H9 (cell line): Measurements from ENCODE around the gene SUOX. TPM values are rescaled to one million over a fixed set of nuclear protein-coding genes. Genes with fewer than 3 reads are reported as not detected.

Experiments
- DNase-seq: peaks from one replicate; pipeline ENCODE4 v3.0.0-alpha.2; 2017
- H2AFZ ChIP-seq: one replicate; pipeline ENCODE4 v1.6.1; 2013; ENCODE audit warnings: mild to moderate bottlenecking, low read length, control low read depth, moderate library complexity
- H2AK5ac ChIP-seq: 2 replicates; pipeline ENCODE4 v1.6.1; 2013; ENCODE audit warnings: low read length, control low read depth, mixed read lengths; ENCODE audit not compliant: insufficient read length
- H2BK120ac ChIP-seq: one replicate; pipeline ENCODE4 v1.6.1; 2013; ENCODE audit warnings: low read depth, mild to moderate bottlenecking, low read length, control low read depth, inconsistent platforms; ENCODE audit not compliant: poor library complexity, severe bottlenecking
- H2BK12ac ChIP-seq: 2 replicates; pipeline ENCODE4 v1.6.1; 2013; ENCODE audit warnings: low read length, control low read depth, mixed read lengths, low read depth; ENCODE audit not compliant: insufficient read length
- H2BK15ac ChIP-seq: 2 replicates; pipeline ENCODE4 v1.6.1; 2013; ENCODE audit warnings: low read depth, low read length, control low read depth
- H2BK20ac ChIP-seq: one replicate; pipeline ENCODE4 v1.6.1; 2013; ENCODE audit warnings: low read depth, mild to moderate bottlenecking, low read length, control low read depth, inconsistent platforms; ENCODE audit not compliant: poor library complexity, severe bottlenecking
- H2BK5ac ChIP-seq: 2 replicates; pipeline ENCODE4 v1.6.1; 2013; ENCODE audit warnings: low read length, control low read depth, mixed read lengths; ENCODE audit not compliant: insufficient read length
- H3K14ac ChIP-seq: 2 replicates; pipeline ENCODE4 v1.6.1; 2013; ENCODE audit warnings: low read length, control low read depth; ENCODE audit not compliant: insufficient read depth
- H3K18ac ChIP-seq: 2 replicates; pipeline ENCODE4 v1.6.1; 2013; ENCODE audit warnings: low read depth, mild to moderate bottlenecking, mixed read lengths, low read length, control low read depth; ENCODE audit not compliant: insufficient read length
- H3K23ac ChIP-seq: 2 replicates; pipeline ENCODE4 v1.6.1; 2013; ENCODE audit warnings: low read length, control low read depth, mixed read lengths, low read depth; ENCODE audit not compliant: insufficient read length
- H3K23me2 ChIP-seq: 2 replicates; pipeline ENCODE4 v1.6.1; 2013; ENCODE audit warnings: low read depth, mild to moderate bottlenecking, mixed read lengths, low read length, control low read depth; ENCODE audit not compliant: insufficient read length, poor library complexity, severe bottlenecking
- H3K27ac ChIP-seq: 2 replicates; pipeline ENCODE4 v1.5.1; 2013; ENCODE audit warnings: low read length, control low read depth, mixed read lengths, low read depth; ENCODE audit not compliant: insufficient read length
- H3K27me3 ChIP-seq: 2 replicates; pipeline ENCODE4 v1.6.1; 2013; ENCODE audit warnings: low read length, control low read depth, inconsistent platforms; ENCODE audit not compliant: insufficient read depth
- H3K4ac ChIP-seq: 2 replicates; pipeline ENCODE4 v1.6.1; 2013; ENCODE audit warnings: low read depth, mild to moderate bottlenecking, control low read depth, inconsistent platforms, low read length, moderate library complexity
- H3K4me1 ChIP-seq: 2 replicates; pipeline ENCODE4 v1.6.1; 2013; ENCODE audit warnings: low read length, control low read depth, inconsistent platforms; ENCODE audit not compliant: insufficient read depth
- H3K4me2 ChIP-seq: 2 replicates; pipeline ENCODE4 v1.6.1; 2013; ENCODE audit warnings: low read length, control low read depth, mixed read lengths; ENCODE audit not compliant: insufficient read length, insufficient read depth
- H3K56ac ChIP-seq: 2 replicates; pipeline ENCODE4 v1.6.1; 2013; ENCODE audit warnings: low read depth, mild to moderate bottlenecking, mixed read lengths, low read length, control low read depth; ENCODE audit not compliant: insufficient read length
- H3K79me1 ChIP-seq: 2 replicates; pipeline ENCODE4 v1.6.1; 2013; ENCODE audit warnings: low read depth, mild to moderate bottlenecking, moderate library complexity, low read length, control low read depth, inconsistent platforms; ENCODE audit not compliant: insufficient read depth, poor library complexity, severe bottlenecking
- H3K79me2 ChIP-seq: 2 replicates; pipeline ENCODE4 v1.6.1; 2013; ENCODE audit warnings: low read length, control low read depth, inconsistent platforms; ENCODE audit not compliant: insufficient read depth
- H3K9ac ChIP-seq: 2 replicates; pipeline ENCODE4 v1.6.1; 2013; ENCODE audit warnings: low read length, control low read depth, mixed read lengths; ENCODE audit not compliant: insufficient read length; ENCODE audit errors: extremely low read depth
- H3K9me3 ChIP-seq: one replicate; pipeline ENCODE4 v1.6.1; 2013; ENCODE audit warnings: low read depth, low read length, inconsistent platforms; ENCODE audit not compliant: control insufficient read depth
- H3T11ph ChIP-seq: one replicate; pipeline ENCODE4 v1.6.1; 2013; ENCODE audit warnings: mild to moderate bottlenecking, low read length, control low read depth, inconsistent platforms
- H4K20me1 ChIP-seq: one replicate; pipeline ENCODE4 v1.6.1; 2013; ENCODE audit not compliant: control insufficient read depth, insufficient read length, insufficient read depth
- H4K5ac ChIP-seq: 2 replicates; pipeline ENCODE4 v1.6.1; 2013; ENCODE audit warnings: low read depth, mild to moderate bottlenecking, mixed read lengths, low read length, control low read depth; ENCODE audit not compliant: insufficient read length
- H4K8ac ChIP-seq: replicated peaks from 2 replicates; pipeline ENCODE4 v1.6.1; 2013; ENCODE audit warnings: low read length, control low read depth, mixed read lengths, low read depth; ENCODE audit not compliant: insufficient read length
- H4K91ac ChIP-seq: 2 replicates; pipeline ENCODE4 v1.6.1; 2013; ENCODE audit warnings: low read depth, mild to moderate bottlenecking, moderate library complexity, mixed read lengths, low read length, control low read depth; ENCODE audit not compliant: insufficient read length
- H3K27ac Mint-ChIP-seq, 3 experiments: 2 replicates in 2 of 3; 3 replicates in 1 of 3; pipeline ENCODE4 v1.8.0; 2020 to 2021; ENCODE audit warnings: mixed read lengths in 3 of 3, mild to moderate bottlenecking in 1 of 3, moderate library complexity in 1 of 3
- H3K27me3 Mint-ChIP-seq: 2 replicates; pipeline ENCODE4 v1.8.0; 2021; ENCODE audit warnings: low read depth, mild to moderate bottlenecking, moderate library complexity, mixed read lengths
- H3K36me3 Mint-ChIP-seq, 3 experiments: 2 replicates in 2 of 3; 3 replicates in 1 of 3; pipeline ENCODE4 v1.8.0; 2020 to 2021; ENCODE audit warnings: low read depth in 3 of 3, mixed read lengths in 3 of 3; ENCODE audit not compliant: insufficient read depth in 1 of 3
- H3K4me1 Mint-ChIP-seq, 2 experiments: 2 replicates each; pipeline ENCODE4 v1.8.0; 2020; ENCODE audit warnings: mixed read lengths in 2 of 2
- H3K4me3 Mint-ChIP-seq, 2 experiments: 2 replicates in 1 of 2; 3 replicates in 1 of 2; pipeline ENCODE4 v1.8.0; 2020 to 2021; ENCODE audit warnings: mild to moderate bottlenecking in 2 of 2, mixed read lengths in 2 of 2, moderate library complexity in 1 of 2
- H3K9me3 Mint-ChIP-seq, 2 experiments: 2 replicates in 1 of 2; 3 replicates in 1 of 2; pipeline ENCODE4 v1.8.0; 2020; ENCODE audit warnings: mild to moderate bottlenecking in 2 of 2, mixed read lengths in 2 of 2, moderate library complexity in 1 of 2
- WGBS: extraction: QIAGEN DNeasy Blood & Tissue Kit; methylation state at CpG from one replicate; pipeline ENCODE4 v1.1.7; 2013; ENCODE audit warnings: missing lambda C conversion rate, low lambda C conversion rate, mixed read lengths; ENCODE audit not compliant: insufficient read length; ENCODE audit errors: extremely low coverage; 5-methylcytosine and 5-hydroxymethylcytosine counted together
- total RNA-seq: library from RNA; stranded (reverse); gene quantifications from 2 replicates; pipeline ENCODE4 v1.2.1, GENCODE V29; 2021
- TF ChIP-seq, protein P1 (sequence below): fragments of 200-600 bp; sonication (generic); conservative IDR thresholded peaks from 3 replicates; pipeline ENCODE4 v1.8.0; 2021; ENCODE audit warnings: antibody characterized with exemption, mild to moderate bottlenecking

Gene SUOX
- total RNA-seq, 1 experiment from 2014 or later: 21.0 TPM

DNA sequence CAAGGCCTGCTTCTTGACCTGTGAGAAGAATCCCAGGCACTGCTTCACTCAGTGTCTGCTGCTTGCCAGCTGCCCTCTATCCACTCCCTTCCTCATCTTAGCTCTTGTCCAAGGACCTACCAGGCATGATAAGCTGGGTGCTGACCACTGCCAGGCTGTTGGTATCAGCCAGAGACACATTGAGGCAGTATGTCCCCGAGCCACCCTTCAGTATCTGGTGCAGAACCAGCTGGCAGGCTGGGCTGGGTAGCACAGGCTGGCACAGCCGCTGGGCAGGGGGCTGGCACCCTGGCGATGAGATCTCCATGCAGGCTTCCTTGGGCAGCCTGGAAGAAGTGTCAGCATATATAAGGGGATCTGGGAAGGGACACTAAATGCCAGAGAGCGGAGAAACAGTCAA is 41.7 kb upstream of the SUOX start:
- H3K4me3 Mint-ChIP-seq: no peak overlapping the region
- H3K36me3 Mint-ChIP-seq: peaks cover 4 to 45% (median 32%) of the 10 kb centered on the region in 3 experiments; a peak in 6 of 7 replicates
- WGBS: no CpG with 5 or more reads among the region's 4 CpGs
- no peaks in the 10 kb centered on the region for H3K4me1 ChIP-seq
- H2BK120ac ChIP-seq: no peak overlapping the region
- H3T11ph ChIP-seq: no peak overlapping the region
- H2BK20ac ChIP-seq: no peak overlapping the region
- H3K79me1 ChIP-seq: no peaks in the 10 kb centered on the region
- H2BK12ac ChIP-seq: no peak overlapping the region
- no peak overlapping the region for H2AK5ac ChIP-seq
- H2BK5ac ChIP-seq: no peak overlapping the region
- H3K4ac ChIP-seq: no peak overlapping the region
- no peak overlapping the region for H3K9ac ChIP-seq
- no peak overlapping the region for H3K27ac ChIP-seq
- H3K27ac Mint-ChIP-seq: no peak overlapping the region
- H3K23ac ChIP-seq: no peak overlapping the region
- H3K4me2 ChIP-seq: no peak overlapping the region
- H3K79me2 ChIP-seq: no peaks in the 10 kb centered on the region
- no peaks in the 10 kb centered on the region for H3K23me2 ChIP-seq
- H4K8ac ChIP-seq: no peak overlapping the region
- no peak overlapping the region for H3K56ac ChIP-seq
- no peak overlapping the region for H2AFZ ChIP-seq
- H3K18ac ChIP-seq: no peak overlapping the region
- H4K20me1 ChIP-seq: no peaks in the 10 kb centered on the region
- H2BK15ac ChIP-seq: no peak overlapping the region
- DNase-seq: no peak
- TF ChIP-seq, protein P1, sequence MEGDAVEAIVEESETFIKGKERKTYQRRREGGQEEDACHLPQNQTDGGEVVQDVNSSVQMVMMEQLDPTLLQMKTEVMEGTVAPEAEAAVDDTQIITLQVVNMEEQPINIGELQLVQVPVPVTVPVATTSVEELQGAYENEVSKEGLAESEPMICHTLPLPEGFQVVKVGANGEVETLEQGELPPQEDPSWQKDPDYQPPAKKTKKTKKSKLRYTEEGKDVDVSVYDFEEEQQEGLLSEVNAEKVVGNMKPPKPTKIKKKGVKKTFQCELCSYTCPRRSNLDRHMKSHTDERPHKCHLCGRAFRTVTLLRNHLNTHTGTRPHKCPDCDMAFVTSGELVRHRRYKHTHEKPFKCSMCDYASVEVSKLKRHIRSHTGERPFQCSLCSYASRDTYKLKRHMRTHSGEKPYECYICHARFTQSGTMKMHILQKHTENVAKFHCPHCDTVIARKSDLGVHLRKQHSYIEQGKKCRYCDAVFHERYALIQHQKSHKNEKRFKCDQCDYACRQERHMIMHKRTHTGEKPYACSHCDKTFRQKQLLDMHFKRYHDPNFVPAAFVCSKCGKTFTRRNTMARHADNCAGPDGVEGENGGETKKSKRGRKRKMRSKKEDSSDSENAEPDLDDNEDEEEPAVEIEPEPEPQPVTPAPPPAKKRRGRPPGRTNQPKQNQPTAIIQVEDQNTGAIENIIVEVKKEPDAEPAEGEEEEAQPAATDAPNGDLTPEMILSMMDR: no peak
- no peaks in the 10 kb centered on the region for H3K27me3 ChIP-seq
- H4K5ac ChIP-seq: no peak overlapping the region
- H3K4me1 Mint-ChIP-seq: no peaks in the 10 kb centered on the region; a peak in 1 of 4 replicates
- H3K14ac ChIP-seq: no peak overlapping the region
- H3K9me3 Mint-ChIP-seq: no peaks in the 10 kb centered on the region
- no peaks in the 10 kb centered on the region for H3K27me3 Mint-ChIP-seq
- H4K91ac ChIP-seq: no peak overlapping the region
- no peaks in the 10 kb centered on the region for H3K9me3 ChIP-seq
